Activated T-cell treated with anti-CD3 and anti-CD28 coated beads, Interleukin-2, amount 50 U/mL, for 24 hours (primary cell): ENCODE data around the gene GRK3.

Experiments
- DNase-seq: peaks from one replicate; pipeline ENCODE4 v3.0.0-alpha.2; 2020
- H3K27ac Mint-ChIP-seq: 2 replicates; pipeline ENCODE4 v1.8.0; 2020; ENCODE audit warnings: mild to moderate bottlenecking, mixed read lengths
- H3K27me3 Mint-ChIP-seq: 2 replicates; pipeline ENCODE4 v1.8.0; 2020; ENCODE audit warnings: mixed read lengths
- H3K36me3 Mint-ChIP-seq: 2 replicates; pipeline ENCODE4 v1.8.0; 2020; ENCODE audit warnings: low read depth, mixed read lengths
- H3K4me1 Mint-ChIP-seq: 2 replicates; pipeline ENCODE4 v1.8.0; 2020; ENCODE audit warnings: low read depth, mixed read lengths
- H3K4me3 Mint-ChIP-seq: 2 replicates; pipeline ENCODE4 v1.8.0; 2020; ENCODE audit warnings: mild to moderate bottlenecking, moderate library complexity, mixed read lengths
- H3K9me3 Mint-ChIP-seq: 2 replicates; pipeline ENCODE4 v1.8.0; 2020; ENCODE audit warnings: mixed read lengths

The GRK3 gene

DNA sequence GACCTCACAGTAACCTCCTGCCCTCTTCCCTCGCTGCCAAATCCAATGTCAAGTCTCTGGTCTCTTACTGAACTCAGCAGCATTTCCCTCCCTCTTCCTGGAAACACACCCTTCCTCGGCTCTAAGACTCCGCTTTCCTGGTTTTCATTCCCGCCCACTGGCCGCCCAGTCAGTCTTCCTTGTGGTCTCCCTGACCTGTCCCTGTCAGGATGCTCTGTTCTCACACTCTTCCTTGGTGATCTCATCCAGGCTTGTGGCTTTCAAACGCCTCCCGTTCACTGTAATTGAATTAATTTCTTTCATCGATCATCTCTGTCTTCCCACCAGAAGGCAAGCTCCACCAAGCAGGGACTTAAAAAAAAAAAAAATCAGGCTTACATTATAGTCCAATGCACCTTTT, 211.1 kb downstream of the GRK3 start:
- Mint-ChIP-seq H3K9me3 (no peaks in the 10 kb centered on the region), H3K4me1 (peaks cover 6% of the 10 kb centered on the region), H3K27me3 (peaks cover 6% of the 10 kb centered on the region), H3K36me3 (no peaks in the 10 kb centered on the region), H3K27ac (no peak overlapping the region), H3K4me3 (no peak overlapping the region)
- DNase-seq, result no peak

GRCh38 chr22:25777411-25777810, 212.9 kb downstream of the GRK3 start:
- Mint-ChIP-seq H3K27me3 (peaks cover 6% of the 10 kb centered on the region), H3K36me3 (no peaks in the 10 kb centered on the region), H3K27ac (no peak overlapping the region), H3K4me1 (peaks cover 6% of the 10 kb centered on the region), H3K9me3 (no peaks in the 10 kb centered on the region), H3K4me3 (no peak overlapping the region)
- DNase-seq, result no peak

DNA sequence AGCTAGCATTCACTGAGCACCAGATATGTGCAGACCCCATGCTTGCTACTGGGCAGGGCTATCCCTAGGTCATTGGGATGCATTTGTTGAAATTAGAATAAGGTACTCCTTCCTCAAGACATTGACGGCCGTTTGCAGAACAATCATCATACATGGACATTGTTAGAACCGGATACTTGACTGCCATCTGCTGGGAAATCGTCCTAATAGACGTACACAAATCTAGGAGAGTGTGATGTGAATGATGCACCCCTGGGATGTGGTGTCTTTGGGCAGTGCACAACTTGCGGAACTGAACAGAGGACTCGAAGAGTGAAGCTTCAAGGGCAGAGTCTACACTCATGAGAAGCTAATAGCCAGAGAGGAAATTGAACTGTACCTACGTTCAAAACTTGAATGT, 213.4 kb downstream of the GRK3 start:
- Mint-ChIP-seq H3K9me3 (no peaks in the 10 kb centered on the region), H3K27ac (no peak overlapping the region), H3K36me3 (no peaks in the 10 kb centered on the region), H3K27me3 (peaks cover 3% of the 10 kb centered on the region), H3K4me3 (no peak overlapping the region), H3K4me1 (peaks cover 2% of the 10 kb centered on the region)
- no peak for DNase-seq
